ENCODE data around the gene CBX2. TPM values are rescaled to one million over a fixed set of nuclear protein-coding genes. Genes with fewer than 3 reads are reported as not detected.

CBX2 gene
- total RNA-seq, 1 experiment from 2014 or later = 28.3 TPM

GRCh38 chr17:79737046-79737921 lies 40.7 kb upstream of the CBX2 start:
- BruUV-seq (replicated peaks) = no TSS peak
- no peak overlapping the region for H3K4me3 ChIP-seq (replicated peaks in 1 of 2; ENCODE audit: low read depth in 1 of 2, low read length in 2 of 2)
- peaks cover 5 to 15% of the 10 kb centered on the region in 2 experiments; a peak in 3 of 4 replicates for H3K4me1 ChIP-seq (ENCODE audit: control insufficient read depth in 1 of 2, insufficient read depth in 2 of 2, low read length in 2 of 2)
- no peaks in the 10 kb centered on the region for H3K9me2 ChIP-seq (ENCODE audit: insufficient read depth)
- TF ChIP-seq EGR1 (IDR thresholded peaks at IDR 0.05; ENCODE audit: low read depth) (no peak), CBX3 (IDR thresholded peaks at IDR 0.05; ENCODE audit: low read depth) (no peak), MAX (IDR thresholded peaks at IDR 0.05) (no peak)
- no peak overlapping the region for H2AFZ ChIP-seq (ENCODE audit: low read depth, low read length, poor library complexity, severe bottlenecking)
- ChIA-PET RAD21 (ENCODE audit: low non-redundant PET in 1 of 2, low total read pairs in 2 of 2, uncharacterized antibody in 2 of 2, unreplicated experiment in 2 of 2) (no interaction called here), CTCF (no interaction called here), POLR2A (no interaction called here)
- no peak for ATAC-seq
- no peaks in the 10 kb centered on the region for H3K36me3 ChIP-seq (ENCODE audit: control insufficient read depth in 1 of 2, insufficient read depth in 2 of 2, low read length in 2 of 2)
- intact Hi-C loops (cut with micrococcal nuclease) = no loop called here
- H3K9me3 ChIP-seq (ENCODE audit: control insufficient read depth in 1 of 2, insufficient read depth in 1 of 2, low read depth in 1 of 2, low read length in 2 of 2) = no peaks in the 10 kb centered on the region
- no peak for DNase-seq (ENCODE audit: low read depth, low spot score)
- H3K27me3 ChIP-seq (ENCODE audit: insufficient read depth, low read length) = 0 out of 2 replicates have a peak, but pooled peaks cover 3% of the 10 kb centered on the region
- H3K4me2 ChIP-seq (ENCODE audit: low read length) = no peak overlapping the region
- H3K27ac ChIP-seq (ENCODE audit: low read depth, low read length) = no peak overlapping the region
- no peaks in the 10 kb centered on the region for H4K20me1 ChIP-seq (ENCODE audit: insufficient read depth)
- H3K79me2 ChIP-seq (ENCODE audit: insufficient read depth, low read length) = no peaks in the 10 kb centered on the region
- H3K9ac ChIP-seq (ENCODE audit: low read length) = no peak overlapping the region

- intact Hi-C loops (cut with micrococcal nuclease) = no loop called here
- Histone ChIP-seq H4K20me1 (ENCODE audit: insufficient read depth) (no peaks in the 10 kb centered on the region), H3K9ac (ENCODE audit: low read length) (no peak overlapping the region), H3K79me2 (ENCODE audit: insufficient read depth, low read length) (no peaks in the 10 kb centered on the region), H3K27ac (ENCODE audit: low read depth, low read length) (no peak overlapping the region), H3K9me3 (ENCODE audit: control insufficient read depth in 1 of 2, insufficient read depth in 1 of 2, low read depth in 1 of 2, low read length in 2 of 2) (no peaks in the 10 kb centered on the region), H3K4me3 (replicated peaks in 1 of 2; ENCODE audit: low read depth in 1 of 2, low read length in 2 of 2) (no peak overlapping the region), H2AFZ (ENCODE audit: low read depth, low read length, poor library complexity, severe bottlenecking) (no peak overlapping the region), H3K27me3 (ENCODE audit: insufficient read depth, low read length) (0 out of 2 replicates have a peak, but pooled peaks cover 3% of the 10 kb centered on the region), H3K4me2 (ENCODE audit: low read length) (no peak overlapping the region), H3K36me3 (ENCODE audit: control insufficient read depth in 1 of 2, insufficient read depth in 2 of 2, low read length in 2 of 2) (no peaks in the 10 kb centered on the region), H3K4me1 (ENCODE audit: control insufficient read depth in 1 of 2, insufficient read depth in 2 of 2, low read length in 2 of 2) (peaks cover 5 to 17% of the 10 kb centered on the region in 2 experiments; a peak in 3 of 4 replicates), H3K9me2 (ENCODE audit: insufficient read depth) (no peaks in the 10 kb centered on the region)
- ChIA-PET POLR2A (no interaction called here), CTCF (interaction anchor here (1.0 kb wide), 1 partner anchor 16 kb away, joined by 3 read pairs; no protein-coding TSS in a partner anchor), RAD21 (ENCODE audit: low non-redundant PET in 1 of 2, low total read pairs in 2 of 2, uncharacterized antibody in 2 of 2, unreplicated experiment in 2 of 2) (interaction anchor here in 1 of 2 experiments (0.7 kb wide), 1 partner anchor 30 kb away, joined by 3 read pairs; no protein-coding TSS in a partner anchor)
- TF ChIP-seq MAX (IDR thresholded peaks at IDR 0.05) (no peak), CEBPB (IDR thresholded peaks at IDR 0.05; ENCODE audit: low read depth) (no peak), CTCF (IDR thresholded peaks at IDR 0.05 in 2 of 3, conservative IDR thresholded peaks at IDR 0.05 in 1 of 3; ENCODE audit: borderline replicate concordance in 1 of 3, insufficient read depth in 1 of 3, low read depth in 2 of 3, low read length in 2 of 3) (no peak), POLR2A (IDR thresholded peaks at IDR 0.05; ENCODE audit: borderline replicate concordance, extremely low read depth, insufficient read depth, insufficient read length) (no peak), ZNF274 (IDR thresholded peaks at IDR 0.05; ENCODE audit: low read depth, low read length) (no peak), RAD21 (IDR thresholded peaks at IDR 0.05; ENCODE audit: low read depth) (no peak)
- no peak for ATAC-seq
- no peak for DNase-seq (ENCODE audit: low read depth, low spot score)
- BruUV-seq (replicated peaks) = no TSS peak
These were observed 39.9 kb upstream of the CBX2 start for GRCh38 chr17:79737922-79738578.
